ENCODE data around the gene PLCH1.
A peak's percentile ranks its signal among the peaks of the same experiment; 100 is the strongest.

The PLCH1 gene

DNA sequence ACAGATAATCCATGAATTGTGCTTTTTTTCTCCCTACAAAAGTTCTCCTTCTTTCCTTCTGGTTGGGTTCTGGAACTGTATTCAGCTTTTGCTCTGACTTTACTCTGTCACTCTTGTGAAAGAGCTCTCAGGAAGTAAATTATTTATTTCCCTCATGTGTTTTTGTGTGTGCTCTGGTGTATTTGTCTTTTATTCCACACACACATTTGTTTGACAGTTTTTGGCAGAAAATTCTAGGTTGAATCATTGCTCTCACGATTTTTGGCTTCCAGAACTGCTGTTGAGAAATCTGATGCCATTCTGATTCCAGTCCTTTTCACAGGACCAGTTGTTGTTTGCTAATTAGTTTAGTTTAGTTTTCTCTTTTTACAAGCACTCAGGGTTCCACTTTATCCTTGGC, 172.8 kb downstream of the PLCH1 start:
- Histone ChIP-seq H3K4me2 (ENCODE audit: insufficient read depth, low read length) (no peak overlapping the region), H3K36me3 (ENCODE audit: insufficient read depth, low read length) (no peaks in the 10 kb centered on the region), H3K4me1 (ENCODE audit: insufficient read depth, low read length) (no peaks in the 10 kb centered on the region), H3K27ac (ENCODE audit: low read length) (no peak overlapping the region), H2AFZ (ENCODE audit: low read depth, low read length) (0 out of 2 replicates have a peak overlapping the region, but pooled peaks have one; percentile 13), H3K9me3 (ENCODE audit: insufficient read depth, low read length, severe bottlenecking) (no peaks in the 10 kb centered on the region), H3K9ac (ENCODE audit: low read depth, low read length) (no peak overlapping the region), H4K20me1 (ENCODE audit: insufficient read depth, low read length) (no peaks in the 10 kb centered on the region), H3K27me3 (ENCODE audit: insufficient read depth, low read length, poor library complexity) (no peaks in the 10 kb centered on the region), H3K79me2 (ENCODE audit: insufficient read depth, low read length) (no peaks in the 10 kb centered on the region), H3K4me3 (ENCODE audit: low read depth in 1 of 2, low read length in 2 of 2) (no peak overlapping the region)
- DNase-seq = no peak
- TF ChIP-seq EZH2 (IDR thresholded peaks at IDR 0.05; ENCODE audit: borderline replicate concordance, low read depth, low read length, severe bottlenecking) = no peak
- TF ChIP-seq, protein P1, sequence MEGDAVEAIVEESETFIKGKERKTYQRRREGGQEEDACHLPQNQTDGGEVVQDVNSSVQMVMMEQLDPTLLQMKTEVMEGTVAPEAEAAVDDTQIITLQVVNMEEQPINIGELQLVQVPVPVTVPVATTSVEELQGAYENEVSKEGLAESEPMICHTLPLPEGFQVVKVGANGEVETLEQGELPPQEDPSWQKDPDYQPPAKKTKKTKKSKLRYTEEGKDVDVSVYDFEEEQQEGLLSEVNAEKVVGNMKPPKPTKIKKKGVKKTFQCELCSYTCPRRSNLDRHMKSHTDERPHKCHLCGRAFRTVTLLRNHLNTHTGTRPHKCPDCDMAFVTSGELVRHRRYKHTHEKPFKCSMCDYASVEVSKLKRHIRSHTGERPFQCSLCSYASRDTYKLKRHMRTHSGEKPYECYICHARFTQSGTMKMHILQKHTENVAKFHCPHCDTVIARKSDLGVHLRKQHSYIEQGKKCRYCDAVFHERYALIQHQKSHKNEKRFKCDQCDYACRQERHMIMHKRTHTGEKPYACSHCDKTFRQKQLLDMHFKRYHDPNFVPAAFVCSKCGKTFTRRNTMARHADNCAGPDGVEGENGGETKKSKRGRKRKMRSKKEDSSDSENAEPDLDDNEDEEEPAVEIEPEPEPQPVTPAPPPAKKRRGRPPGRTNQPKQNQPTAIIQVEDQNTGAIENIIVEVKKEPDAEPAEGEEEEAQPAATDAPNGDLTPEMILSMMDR (IDR thresholded peaks at IDR 0.05; ENCODE audit: borderline replicate concordance, extremely low read depth, low read length, poor library complexity, severe bottlenecking) = no peak
- no peak for ATAC-seq (ENCODE audit: insufficient read depth, low read depth)

DNA sequence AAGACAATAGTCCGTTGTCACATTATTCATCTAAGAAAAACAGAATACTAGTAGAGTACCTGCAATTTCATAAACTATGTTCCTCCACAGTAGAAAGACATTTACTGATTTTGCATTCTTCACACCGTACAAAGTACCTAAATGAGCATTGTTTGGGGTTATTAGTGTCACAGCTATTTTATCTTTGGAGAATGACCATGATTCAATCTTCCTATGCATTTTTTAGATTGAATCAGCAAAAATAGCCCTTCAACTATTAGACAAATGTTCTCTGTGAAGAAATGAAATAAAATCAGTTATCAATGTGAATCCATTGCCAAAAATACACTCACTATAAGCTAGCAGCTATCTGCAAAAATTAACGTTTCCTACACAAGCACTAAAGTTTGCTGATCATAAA, 176.6 kb downstream of the PLCH1 start:
- no peak overlapping the region for H2AFZ ChIP-seq (ENCODE audit: low read depth, low read length)
- no peaks in the 10 kb centered on the region for H3K36me3 ChIP-seq (ENCODE audit: insufficient read depth, low read length)
- no peak overlapping the region for H3K27ac ChIP-seq (ENCODE audit: low read length)
- no peak overlapping the region for H3K4me2 ChIP-seq (ENCODE audit: insufficient read depth, low read length)
- no peak for DNase-seq
- ATAC-seq (ENCODE audit: insufficient read depth, low read depth) = no peak
- no peaks in the 10 kb centered on the region for H4K20me1 ChIP-seq (ENCODE audit: insufficient read depth, low read length)
- no peaks in the 10 kb centered on the region for H3K27me3 ChIP-seq (ENCODE audit: insufficient read depth, low read length, poor library complexity)
- no peak overlapping the region for H3K4me3 ChIP-seq (ENCODE audit: low read depth in 1 of 2, low read length in 2 of 2)
- TF ChIP-seq, protein P1 (IDR thresholded peaks at IDR 0.05; ENCODE audit: borderline replicate concordance, extremely low read depth, low read length, poor library complexity, severe bottlenecking) = no peak
- no peak for TF ChIP-seq EZH2 (IDR thresholded peaks at IDR 0.05; ENCODE audit: borderline replicate concordance, low read depth, low read length, severe bottlenecking)
- H3K4me1 ChIP-seq (ENCODE audit: insufficient read depth, low read length) = no peaks in the 10 kb centered on the region
- H3K9me3 ChIP-seq (ENCODE audit: insufficient read depth, low read length, severe bottlenecking) = no peaks in the 10 kb centered on the region
- no peaks in the 10 kb centered on the region for H3K79me2 ChIP-seq (ENCODE audit: insufficient read depth, low read length)
- no peak overlapping the region for H3K9ac ChIP-seq (ENCODE audit: low read depth, low read length)

DNA sequence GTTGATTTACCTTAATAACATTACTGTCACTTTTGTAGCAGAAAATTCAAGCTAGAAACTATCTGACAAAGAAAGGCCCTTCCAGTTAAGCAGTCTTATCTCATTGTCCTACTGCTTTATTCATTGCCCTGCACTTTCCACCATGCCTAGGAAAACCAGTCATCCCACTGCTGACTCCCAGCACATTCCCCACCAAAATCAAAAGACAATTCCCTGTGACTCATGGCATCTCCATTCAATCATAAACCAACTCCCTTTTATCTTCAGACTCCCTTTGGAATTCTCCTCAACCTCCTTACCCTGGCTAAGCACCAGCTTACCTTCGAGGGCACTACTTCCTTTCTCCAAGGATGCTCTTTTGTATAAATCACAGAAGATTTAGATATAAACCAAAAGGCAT, 184.3 kb downstream of the PLCH1 start:
- no peak for ATAC-seq (ENCODE audit: insufficient read depth, low read depth)

More for the DNA sequence above, 184.3 kb downstream of the PLCH1 start:
- no peak for TF ChIP-seq EZH2 (IDR thresholded peaks at IDR 0.05; ENCODE audit: borderline replicate concordance, low read depth, low read length, severe bottlenecking)
- TF ChIP-seq, protein P1 (IDR thresholded peaks at IDR 0.05; ENCODE audit: borderline replicate concordance, extremely low read depth, low read length, poor library complexity, severe bottlenecking) = no peak
- H2AFZ ChIP-seq (ENCODE audit: low read depth, low read length) = no peak overlapping the region
- no peaks in the 10 kb centered on the region for H3K9me3 ChIP-seq (ENCODE audit: insufficient read depth, low read length, severe bottlenecking)
- H3K36me3 ChIP-seq (ENCODE audit: insufficient read depth, low read length) = no peaks in the 10 kb centered on the region
- no peak overlapping the region for H3K4me2 ChIP-seq (ENCODE audit: insufficient read depth, low read length)
- H3K9ac ChIP-seq (ENCODE audit: low read depth, low read length) = no peak overlapping the region
- no peaks in the 10 kb centered on the region for H3K79me2 ChIP-seq (ENCODE audit: insufficient read depth, low read length)
- no peak overlapping the region for H3K27ac ChIP-seq (ENCODE audit: low read length)
- H4K20me1 ChIP-seq (ENCODE audit: insufficient read depth, low read length) = no peaks in the 10 kb centered on the region
- no peaks in the 10 kb centered on the region for H3K27me3 ChIP-seq (ENCODE audit: insufficient read depth, low read length, poor library complexity)
- peaks cover 28% of the 10 kb centered on the region for H3K4me1 ChIP-seq (ENCODE audit: insufficient read depth, low read length)
- H3K4me3 ChIP-seq (ENCODE audit: low read depth in 1 of 2, low read length in 2 of 2) = no peak overlapping the region
- DNase-seq = no peak

Data from DND-41 (cell line).